K562 (cell line): Measurements from ENCODE around the gene GNAZ. TPM values are rescaled to one million over a fixed set of nuclear protein-coding genes. Genes with fewer than 3 reads are reported as not detected.
A peak's percentile ranks its signal among the peaks of the same experiment; 100 is the strongest.

Experiments used
- JUNB ChIP-seq: fragments of 450-650 bp; formaldehyde crosslinking; conservative IDR thresholded peaks from 2 replicates; pipeline ENCODE4 v1.4.0; 2020; ENCODE audit warnings: mild to moderate bottlenecking
- MLX ChIP-seq, 2 experiments: fragments of 450-650 bp in 1 of 2; sonication (generic) in 1 of 2; formaldehyde crosslinking; conservative IDR thresholded peaks; 2 replicates each; pipeline versions ENCODE4 v1.4.0 to v1.8.1; 2020 to 2022; ENCODE audit warnings: mild to moderate bottlenecking in 1 of 2, missing genetic modification reagents in 1 of 2
- NCOR1 ChIP-seq: fragments of 450-650 bp; IDR thresholded peaks from 2 replicates; pipeline ENCODE4 v1.6.1; 2016; ENCODE audit warnings: mild to moderate bottlenecking, moderate library complexity
- PRMT5 ChIP-seq: sonication (generic); formaldehyde crosslinking; IDR thresholded peaks from 2 replicates; pipeline ENCODE4 v1.5.0; 2020; ENCODE audit warnings: missing genetic modification reagents
- SREBF1 ChIP-seq: fragments of 150-350 bp; IDR thresholded peaks from 2 replicates; pipeline ENCODE4 v1.6.1; 2014; ENCODE audit warnings: antibody characterized with exemption, low read depth, low read length, borderline replicate concordance
- TGIF2 ChIP-seq: sonication (generic); formaldehyde crosslinking; IDR thresholded peaks from 2 replicates; pipeline ENCODE4 v1.8.1; 2022; ENCODE audit warnings: mild to moderate bottlenecking, missing genetic modification reagents, moderate library complexity
- YY1 ChIP-seq, 3 experiments: IDR thresholded peaks; 2 replicates each; pipeline ENCODE4 v1.6.1; 2011; ENCODE audit warnings: low read length in 2 of 3, mild to moderate bottlenecking in 2 of 3, moderate library complexity in 2 of 3, borderline replicate concordance in 1 of 3, control low read depth in 1 of 3, low read depth in 1 of 3; ENCODE audit not compliant: insufficient read depth in 3 of 3, insufficient replicate concordance in 2 of 3, control insufficient read depth in 1 of 3, insufficient read length in 1 of 3; ENCODE audit errors: extremely low read depth in 1 of 3
- polyA plus RNA-seq, 8 experiments: library from polyadenylated mRNA; depleted of rRNA in 4 of 8; stranded (reverse) in 5 of 8; unstranded in 3 of 8; fragments of >200 nt; fragmentation: Nextera tagmentation in 2 of 8; fragmentation: Illumina TruSeq in 1 of 8; extraction: Ambion mirVana in 2 of 8; extraction: Trizol in 1 of 8; gene quantifications; 2 replicates each; pipeline versions ENCODE4 v1.2.1 to v1.2.3, GENCODE V29; 2011 to 2014; ENCODE audit warnings: inconsistent platforms in 1 of 8, missing spikeins in 1 of 8
- total RNA-seq, 7 experiments: library from RNA; depleted of rRNA in 6 of 7; stranded (reverse); fragments of >200 nt in 6 of 7; fragmentation: Illumina TruSeq in 2 of 7; extraction: Trizol in 2 of 7; gene quantifications; 2 replicates each; pipeline versions ENCODE4 v1.2.1 to v1.2.3, GENCODE V29; 2011 to 2021; ENCODE audit warnings: low replicate concordance in 1 of 7

Gene GNAZ
- total and polyA plus RNA-seq, 9 of the 15 experiments (the other 6 are each of a cell fraction or from before 2014, with no cell fraction given) = 0.04 to 0.22 (median 0.13) TPM; not detected in 3

DNA sequence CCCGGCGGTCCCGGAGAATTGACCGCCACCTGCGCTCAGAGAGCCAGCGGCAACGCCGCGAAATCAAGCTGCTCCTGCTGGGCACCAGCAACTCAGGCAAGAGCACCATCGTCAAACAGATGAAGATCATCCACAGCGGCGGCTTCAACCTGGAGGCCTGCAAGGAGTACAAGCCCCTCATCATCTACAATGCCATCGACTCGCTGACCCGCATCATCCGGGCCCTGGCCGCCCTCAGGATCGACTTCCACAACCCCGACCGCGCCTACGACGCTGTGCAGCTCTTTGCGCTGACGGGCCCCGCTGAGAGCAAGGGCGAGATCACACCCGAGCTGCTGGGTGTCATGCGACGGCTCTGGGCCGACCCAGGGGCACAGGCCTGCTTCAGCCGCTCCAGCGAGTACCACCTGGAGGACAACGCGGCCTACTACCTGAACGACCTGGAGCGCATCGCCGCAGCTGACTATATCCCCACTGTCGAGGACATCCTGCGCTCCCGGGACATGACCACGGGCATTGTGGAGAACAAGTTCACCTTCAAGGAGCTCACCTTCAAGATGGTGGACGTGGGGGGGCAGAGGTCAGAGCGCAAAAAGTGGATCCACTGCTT is 25.5 kb downstream of the GNAZ start (continued):
- TF ChIP-seq MLX (CRISPR knock-in tag; conservative IDR thresholded peaks at IDR 0.05) (peak in 1 of 2 experiments; percentile 15; a peak in 1 of 4 replicates), YY1 (IDR thresholded peaks at IDR 0.05; ENCODE audit: borderline replicate concordance in 1 of 3, control insufficient read depth in 1 of 3, extremely low read depth in 1 of 3, insufficient read depth in 3 of 3, insufficient read length in 1 of 3, insufficient replicate concordance in 2 of 3, low read depth in 1 of 3, low read length in 2 of 3) (peak in 2 of 3 experiments; percentile 19 to 52), TGIF2 (CRISPR knock-in tag) (no peak), PRMT5 (CRISPR knock-in tag) (peak; percentile 57; the same call in 1 of the 2 replicates), NCOR1 (no peak), JUNB (no peak), SREBF1 (no peak)
